Measurements from ENCODE around the gene MGP. TPM values are rescaled to one million over a fixed set of nuclear protein-coding genes. Genes with fewer than 3 reads are reported as not detected.

MGP gene
- total and polyA plus RNA-seq, 2 of the 8 experiments (the other 6 are each of a cell fraction or from before 2014, with no cell fraction given), result not detected

DNA sequence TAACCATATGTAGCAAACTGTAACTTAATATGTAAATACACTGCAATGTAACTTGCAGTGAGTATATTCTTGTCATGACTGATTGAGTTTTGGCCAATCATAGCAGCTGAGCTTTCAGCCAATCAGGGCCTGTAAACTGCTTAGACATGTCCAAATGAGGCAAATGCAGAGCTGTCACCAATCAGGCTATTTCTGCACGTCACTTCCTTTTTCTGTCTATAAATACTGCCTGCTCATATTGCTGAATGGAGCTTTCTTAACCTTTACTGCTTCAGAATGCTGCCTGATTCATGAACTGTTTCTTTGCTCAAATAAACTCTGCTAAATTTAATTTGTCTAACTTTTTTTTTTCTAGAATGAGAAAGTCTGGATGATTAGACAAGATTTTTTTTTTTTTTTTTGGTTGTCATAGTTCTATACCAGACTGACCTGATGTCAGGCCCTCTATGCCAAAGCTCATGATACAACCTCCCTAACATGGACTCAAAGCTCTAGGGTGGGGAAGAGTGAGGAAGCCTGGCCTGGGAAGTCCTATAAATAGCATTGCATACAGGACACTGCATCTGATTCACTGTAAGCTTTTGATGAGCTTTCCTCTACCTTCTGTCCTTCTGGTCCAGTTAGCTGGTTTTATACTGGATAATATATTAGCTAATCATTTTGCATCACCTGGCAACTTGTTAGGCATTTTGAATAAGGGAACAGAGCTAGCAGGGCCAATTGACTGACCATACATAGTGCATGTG lies 12.0 kb downstream of the MGP start:
- Histone ChIP-seq H3K4me1 (replicated peaks in 1 of 4; ENCODE audit: control insufficient read depth in 3 of 4, insufficient read depth in 4 of 4, low read length in 3 of 4) (no peaks in the 10 kb centered on the region), H3K36me3 (ENCODE audit: control insufficient read depth in 2 of 4, insufficient read depth in 4 of 4, low read length in 3 of 4) (no peaks in the 10 kb centered on the region), H3K14ac (ENCODE audit: insufficient read length) (no peak overlapping the region), H2BK120ac (replicated peaks; ENCODE audit: low read depth, low read length) (no peak overlapping the region), H2BK5ac (ENCODE audit: low read depth, low read length) (no peak overlapping the region), H3K27me3 (replicated peaks in 1 of 4; ENCODE audit: control insufficient read depth in 3 of 4, extremely low read depth in 1 of 4, insufficient read depth in 3 of 4, low read length in 3 of 4) (no peaks in the 10 kb centered on the region), H3K9ac (replicated peaks in 1 of 4; ENCODE audit: extremely low read depth in 1 of 4, low read depth in 3 of 4, low read length in 3 of 4) (no peak overlapping the region), H3K4me2 (ENCODE audit: insufficient read depth in 1 of 2, low read depth in 2 of 2, low read length in 2 of 2) (no peak overlapping the region), H2AFZ (ENCODE audit: low read length) (no peak overlapping the region), H3K23me2 (ENCODE audit: low read depth, low read length) (no peaks in the 10 kb centered on the region), H3K4ac (replicated peaks; ENCODE audit: insufficient read length, low read depth, low read length) (no peak overlapping the region), H3K18ac (ENCODE audit: extremely low read depth, low read length) (no peak overlapping the region), H3K79me1 (ENCODE audit: low read depth, low read length) (no peaks in the 10 kb centered on the region), H3K23ac (ENCODE audit: insufficient read length) (no peak overlapping the region), H3K9me3 (ENCODE audit: insufficient read depth in 2 of 2, low read depth in 1 of 2, low read length in 1 of 2) (peaks cover 0 to under 1% of the 10 kb centered on the region in 2 experiments; a peak in 1 of 4 replicates), H4K5ac (ENCODE audit: insufficient read length, low read depth, low read length) (no peak overlapping the region), H4K20me1 (replicated peaks in 1 of 2; ENCODE audit: control insufficient read depth in 1 of 2, insufficient read depth in 2 of 2, low read length in 2 of 2) (no peaks in the 10 kb centered on the region), H2BK15ac (ENCODE audit: low read length) (no peak overlapping the region), H4K91ac (replicated peaks; ENCODE audit: insufficient read length, low read length) (no peak overlapping the region), H3K4me3 (ENCODE audit: extremely low read depth in 1 of 4, insufficient read depth in 2 of 4, low read depth in 3 of 4, low read length in 4 of 4) (no peak overlapping the region), H2BK12ac (ENCODE audit: low read depth, low read length) (no peak overlapping the region), H2BK20ac (ENCODE audit: low read length) (no peak overlapping the region), H2AK5ac (ENCODE audit: low read depth, low read length) (no peak overlapping the region), H4K8ac (ENCODE audit: extremely low read depth, insufficient read depth, low read length) (no peak overlapping the region), H3K56ac (replicated peaks; ENCODE audit: insufficient read length, low read depth, low read length) (no peak overlapping the region), H3K79me2 (ENCODE audit: control insufficient read depth in 1 of 2, insufficient read depth in 2 of 2, low read length in 2 of 2) (no peaks in the 10 kb centered on the region), H3K27ac (ENCODE audit: low read depth, low read length) (no peak overlapping the region)
- DNase-seq (ENCODE audit: low read depth in 1 of 2, low spot score in 2 of 2) (no peak), FAIRE-seq (no peak)
- TF ChIP-seq TCF12 (IDR thresholded peaks at IDR 0.05; ENCODE audit: low read depth, low read length), result no peak
- TF ChIP-seq CREB1 (IDR thresholded peaks at IDR 0.05), result no peak
- WGBS, 2 experiments (ENCODE audit: extremely low coverage in 1 of 2, insufficient coverage in 1 of 2, insufficient read length in 1 of 2, insufficient replicate concordance in 2 of 2, low coverage in 1 of 2, low lambda C conversion rate in 2 of 2, missing lambda C conversion rate in 1 of 2), result 83% methylated on average over 1 of the region's 1 CpG; no CpG with 5 or more reads in 1 of the 2 experiments
- POLR2A ChIA-PET (ENCODE audit: partially characterized antibody), result interaction anchor here (0.6 kb wide), 2 partner anchors 9 to 810 kb away, joined by 3 to 4 read pairs; no protein-coding TSS in a partner anchor
- CTCF ChIA-PET (ENCODE audit: partially characterized antibody), result interaction anchor here (0.6 to 1.2 kb wide), 6 partner anchors 10 to 1160 kb away, joined by 3 read pairs; no protein-coding TSS in a partner anchor

All from H1 (cell line).